ENCODE measurements around the gene ANK3.
"Not testable (repeated sequence)": the region's sequence is repeated elsewhere in the genome, so short reads cannot be mapped to it uniquely, and the experiment has no call there.

Gene ANK3

GRCh38 chr10:60293581-60294175 lies 96.0 kb downstream of the ANK3 start:
- peaks cover under 1% of the 10 kb centered on the region for H3K27me3 Mint-ChIP-seq (ENCODE audit: low read depth, poor library complexity)
- no peak overlapping the region for H3K4me3 Mint-ChIP-seq
- H3K27ac Mint-ChIP-seq: no peak overlapping the region
- TF ChIP-seq CTCF (IDR thresholded peaks at IDR 0.05): no peak
- H3K36me3 Mint-ChIP-seq (ENCODE audit: low read depth): no peaks in the 10 kb centered on the region
- H3K9me3 Mint-ChIP-seq: no peaks in the 10 kb centered on the region
- DNase-seq: no peak
- no peaks in the 10 kb centered on the region for H3K4me1 Mint-ChIP-seq

DNA sequence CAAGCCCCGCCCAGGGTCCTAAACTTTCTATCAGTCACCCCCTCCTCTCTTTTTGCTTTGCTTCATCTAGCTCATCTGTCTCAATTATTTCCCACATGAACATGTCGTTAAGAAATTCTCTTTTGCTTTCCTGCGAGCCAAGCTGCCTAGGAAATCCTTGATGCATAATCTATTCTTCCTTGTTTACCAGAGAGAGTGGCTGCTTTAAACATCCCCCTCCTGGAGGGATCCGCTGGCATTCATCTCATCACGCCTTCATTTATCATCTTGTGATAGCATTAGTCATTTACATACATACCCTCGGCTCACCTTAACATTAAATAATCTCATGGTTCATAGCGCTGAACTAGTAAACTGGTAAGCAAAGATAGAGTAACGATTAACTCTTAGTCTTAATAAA lies 96.7 kb downstream of the ANK3 start:
- Mint-ChIP-seq H3K4me1 (no peaks in the 10 kb centered on the region), H3K27ac (no peak overlapping the region), H3K9me3 (no peaks in the 10 kb centered on the region), H3K27me3 (ENCODE audit: low read depth, poor library complexity) (peaks cover 6% of the 10 kb centered on the region), H3K36me3 (ENCODE audit: low read depth) (no peaks in the 10 kb centered on the region), H3K4me3 (no peak overlapping the region)
- no peak for DNase-seq
- no peak for TF ChIP-seq CTCF (IDR thresholded peaks at IDR 0.05)

DNA sequence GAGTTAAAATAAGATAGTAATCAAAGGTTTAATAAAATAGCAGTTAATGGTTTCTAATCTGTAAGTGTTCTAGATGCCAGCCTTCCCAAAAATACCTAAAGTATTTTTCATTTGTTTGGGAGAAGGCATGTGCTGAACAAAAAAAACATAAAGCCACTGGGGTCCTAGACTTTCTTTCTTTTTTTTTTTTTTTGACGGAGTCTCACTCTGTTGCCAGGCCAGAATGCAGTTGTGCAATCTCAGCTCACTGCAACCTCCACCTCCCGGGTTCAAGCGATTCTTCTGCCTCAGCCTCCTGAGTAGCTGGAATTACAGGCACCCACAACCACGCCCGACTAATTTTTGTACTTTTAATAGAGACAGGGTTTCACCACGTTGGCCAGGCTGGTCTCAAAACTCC lies 97.1 kb downstream of the ANK3 start:
- H3K4me1 Mint-ChIP-seq; H3K9me3 Mint-ChIP-seq; H3K27ac Mint-ChIP-seq; H3K4me3 Mint-ChIP-seq; H3K36me3 Mint-ChIP-seq (ENCODE audit: low read depth); H3K27me3 Mint-ChIP-seq (ENCODE audit: low read depth, poor library complexity); DNase-seq: not testable (repeated sequence)

- Mint-ChIP-seq H3K27me3 (ENCODE audit: low read depth, poor library complexity) (peaks cover 6% of the 10 kb centered on the region), H3K4me3 (no peak overlapping the region), H3K9me3 (no peaks in the 10 kb centered on the region), H3K4me1 (no peaks in the 10 kb centered on the region), H3K27ac (no peak overlapping the region), H3K36me3 (ENCODE audit: low read depth) (no peaks in the 10 kb centered on the region)
- DNase-seq: no peak
- no peak for TF ChIP-seq CTCF (IDR thresholded peaks at IDR 0.05)
Observed at GRCh38 chr10:60291344-60291930, 98.2 kb downstream of the ANK3 start.

DNA sequence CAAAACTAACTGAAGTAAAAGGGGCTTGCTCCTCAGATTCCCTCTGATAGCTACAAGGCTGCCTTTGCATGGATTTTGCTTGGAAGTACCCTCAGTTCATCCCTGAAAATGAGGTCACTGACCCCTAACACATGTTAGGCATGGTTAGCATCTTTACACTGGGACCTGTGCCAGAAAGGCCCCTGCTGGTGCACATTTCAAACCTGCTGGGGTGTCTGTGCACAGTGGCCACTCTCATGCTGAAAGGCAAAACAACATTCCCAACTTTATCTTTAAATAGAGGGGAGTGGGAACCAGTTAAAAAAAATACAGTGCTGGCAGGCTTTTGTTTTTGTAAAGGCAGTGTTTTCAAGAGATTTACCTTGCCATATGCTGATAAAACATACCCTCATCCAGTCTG lies 99.1 kb downstream of the ANK3 start:
- H3K36me3 Mint-ChIP-seq (ENCODE audit: low read depth): no peaks in the 10 kb centered on the region
- TF ChIP-seq CTCF (IDR thresholded peaks at IDR 0.05): no peak
- no peak overlapping the region for H3K4me3 Mint-ChIP-seq
- H3K27me3 Mint-ChIP-seq (ENCODE audit: low read depth, poor library complexity): peaks cover 7% of the 10 kb centered on the region
- H3K4me1 Mint-ChIP-seq: no peaks in the 10 kb centered on the region
- H3K9me3 Mint-ChIP-seq: no peaks in the 10 kb centered on the region
- DNase-seq: no peak
- H3K27ac Mint-ChIP-seq: no peak overlapping the region

DNA sequence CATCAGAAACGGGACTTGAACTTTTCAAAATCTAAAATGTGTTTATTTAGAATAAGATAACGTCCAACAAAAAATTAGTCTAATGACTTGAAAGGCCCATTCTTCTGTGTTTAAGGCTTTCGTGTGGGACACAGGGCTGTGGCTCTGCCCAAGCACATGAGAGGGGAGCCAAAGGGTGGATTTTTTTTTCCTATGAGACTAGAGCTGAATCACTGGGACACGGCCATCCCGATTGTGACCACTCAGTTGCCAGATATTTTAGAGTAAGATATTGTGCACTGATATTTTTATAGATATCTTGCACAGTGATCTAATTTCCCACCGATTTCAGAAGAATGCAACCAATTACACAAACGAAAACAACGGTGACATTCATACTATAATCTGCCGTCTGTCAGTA lies 99.9 kb downstream of the ANK3 start:
- H3K4me1 Mint-ChIP-seq: no peaks in the 10 kb centered on the region
- no peaks in the 10 kb centered on the region for H3K9me3 Mint-ChIP-seq
- DNase-seq: no peak
- H3K27me3 Mint-ChIP-seq (ENCODE audit: low read depth, poor library complexity): peaks cover 11% of the 10 kb centered on the region
- no peak for TF ChIP-seq CTCF (IDR thresholded peaks at IDR 0.05)
- H3K4me3 Mint-ChIP-seq: no peak overlapping the region
- no peak overlapping the region for H3K27ac Mint-ChIP-seq
- no peaks in the 10 kb centered on the region for H3K36me3 Mint-ChIP-seq (ENCODE audit: low read depth)
